HG03045 (cell line): ENCODE data around the gene PDSS2.

Source experiments
- ATAC-seq: cut with Tn5 transposase; IDR thresholded peaks from one replicate; pipeline ENCODE4 v1.9.1; 2021; ENCODE audit warnings: mild to moderate bottlenecking, moderate library complexity; ENCODE audit not compliant: unreplicated experiment

The PDSS2 gene

GRCh38 chr6:107103082-107103481, 356.3 kb downstream of the PDSS2 start:
- no peak for ATAC-seq
